ENCODE measurements around the gene FOXP1.
A peak's percentile ranks its signal among the peaks of the same experiment; 100 is the strongest.
"Not testable (repeated sequence)": the region's sequence is repeated elsewhere in the genome, so short reads cannot be mapped to it uniquely, and the experiment has no call there.

The FOXP1 gene

GRCh38 chr3:71016178-71016845, 567.2 kb downstream of the FOXP1 start:
- DNase-seq: no peak

GRCh38 chr3:71014616-71015015, 568.9 kb downstream of the FOXP1 start:
- not testable (repeated sequence) for DNase-seq

GRCh38 chr3:71012971-71013370, 570.6 kb downstream of the FOXP1 start:
- no peak for DNase-seq

GRCh38 chr3:71011565-71012287, 571.8 kb downstream of the FOXP1 start:
- DNase-seq: no peak

GRCh38 chr3:71010726-71011455, 572.6 kb downstream of the FOXP1 start:
- peak; percentile 4 for DNase-seq

GRCh38 chr3:71008350-71008935, 575.1 kb downstream of the FOXP1 start:
- DNase-seq: no peak

GRCh38 chr3:71006810-71007785, 576.4 kb downstream of the FOXP1 start:
- DNase-seq: peak; percentile 14

- DNase-seq: no peak
Observed at GRCh38 chr3:71005702-71006321, 577.7 kb downstream of the FOXP1 start.

- DNase-seq: no peak
Observed at GRCh38 chr3:71003511-71003910, 580.0 kb downstream of the FOXP1 start.

GRCh38 chr3:71002298-71002697, 581.2 kb downstream of the FOXP1 start:
- DNase-seq: no peak

GRCh38 chr3:71001303-71001830, 582.2 kb downstream of the FOXP1 start:
- DNase-seq: no peak

- DNase-seq: no peak
Observed at GRCh38 chr3:71000483-71000882, 583.0 kb downstream of the FOXP1 start.

- DNase-seq: no peak
Observed at GRCh38 chr3:70999730-71000129, 583.8 kb downstream of the FOXP1 start.

- no peak for DNase-seq
Observed at GRCh38 chr3:70996082-70996481, 587.4 kb downstream of the FOXP1 start.

- no peak for DNase-seq
Observed at GRCh38 chr3:70994644-70995043, 588.9 kb downstream of the FOXP1 start.

- no peak for DNase-seq
Observed at GRCh38 chr3:70992562-70993204, 590.8 kb downstream of the FOXP1 start.

GRCh38 chr3:70992131-70992530, 591.4 kb downstream of the FOXP1 start:
- DNase-seq: no peak

- no peak for DNase-seq
Observed at GRCh38 chr3:70990723-70991122, 592.8 kb downstream of the FOXP1 start.

GRCh38 chr3:70990185-70990584, 593.3 kb downstream of the FOXP1 start:
- DNase-seq: no peak

- no peak for DNase-seq
Observed at GRCh38 chr3:70989174-70989573, 594.4 kb downstream of the FOXP1 start.

GRCh38 chr3:70988111-70988510, 595.4 kb downstream of the FOXP1 start:
- DNase-seq: no peak
